ENCODE data around the gene RNF6. TPM values are rescaled to one million over a fixed set of nuclear protein-coding genes. Genes with fewer than 3 reads are reported as not detected.
"Not testable (repeated sequence)": the region's sequence is repeated elsewhere in the genome, so short reads cannot be mapped to it uniquely, and the experiment has no call there.

Gene RNF6
- total RNA-seq, 1 donor from 2014 or later: 33.5 TPM

GRCh38 chr13:26253262-26253786 is 31.2 kb upstream of the RNF6 start:
- Mint-ChIP-seq H3K27ac (ENCODE audit: unreplicated experiment) (peak overlapping the region; percentile 84), H3K4me1 (ENCODE audit: unreplicated experiment) (peaks cover 22% of the 10 kb centered on the region), H3K36me3 (ENCODE audit: unreplicated experiment) (no peaks in the 10 kb centered on the region), H3K9me3 (ENCODE audit: unreplicated experiment) (no peaks in the 10 kb centered on the region), H3K27me3 (ENCODE audit: unreplicated experiment) (peaks cover 8% of the 10 kb centered on the region), H3K4me3 (ENCODE audit: unreplicated experiment) (peak overlapping the region; percentile 85)
- no peak for DNase-seq (ENCODE audit: extremely low spot score, unreplicated experiment)
- TF ChIP-seq CTCF (IDR thresholded peaks at IDR 0.05): no peak

GRCh38 chr13:26252006-26252405 is 29.9 kb upstream of the RNF6 start:
- not testable (repeated sequence) for H3K4me3 Mint-ChIP-seq (ENCODE audit: unreplicated experiment); H3K36me3 Mint-ChIP-seq (ENCODE audit: unreplicated experiment); H3K9me3 Mint-ChIP-seq (ENCODE audit: unreplicated experiment); H3K27me3 Mint-ChIP-seq (ENCODE audit: unreplicated experiment); DNase-seq (ENCODE audit: extremely low spot score, unreplicated experiment); H3K27ac Mint-ChIP-seq (ENCODE audit: unreplicated experiment)
- H3K4me1 Mint-ChIP-seq (ENCODE audit: unreplicated experiment): peaks cover 22% of the 10 kb centered on the region

- TF ChIP-seq CTCF (IDR thresholded peaks at IDR 0.05): no peak
- H3K4me3 Mint-ChIP-seq (ENCODE audit: unreplicated experiment): no peak overlapping the region
Measured at GRCh38 chr13:26249551-26249950, 27.4 kb upstream of the RNF6 start.

GRCh38 chr13:26247608-26248007 is 25.5 kb upstream of the RNF6 start:
- H3K4me3 Mint-ChIP-seq (ENCODE audit: unreplicated experiment): no peak overlapping the region
- H3K27me3 Mint-ChIP-seq (ENCODE audit: unreplicated experiment): peaks cover 10% of the 10 kb centered on the region
- H3K27ac Mint-ChIP-seq (ENCODE audit: unreplicated experiment): no peak overlapping the region
- H3K4me1 Mint-ChIP-seq (ENCODE audit: unreplicated experiment): no peaks in the 10 kb centered on the region
- no peaks in the 10 kb centered on the region for H3K9me3 Mint-ChIP-seq (ENCODE audit: unreplicated experiment)
- DNase-seq (ENCODE audit: extremely low spot score, unreplicated experiment): no peak
- no peaks in the 10 kb centered on the region for H3K36me3 Mint-ChIP-seq (ENCODE audit: unreplicated experiment)
- TF ChIP-seq CTCF (IDR thresholded peaks at IDR 0.05): no peak

More at GRCh38 chr13:26249551-26249950, 27.4 kb upstream of the RNF6 start:
- DNase-seq (ENCODE audit: extremely low spot score, unreplicated experiment): no peak
- Mint-ChIP-seq H3K27ac (ENCODE audit: unreplicated experiment) (no peak overlapping the region), H3K27me3 (ENCODE audit: unreplicated experiment) (peaks cover 10% of the 10 kb centered on the region), H3K36me3 (ENCODE audit: unreplicated experiment) (no peaks in the 10 kb centered on the region), H3K4me1 (ENCODE audit: unreplicated experiment) (peaks cover 3% of the 10 kb centered on the region), H3K9me3 (ENCODE audit: unreplicated experiment) (no peaks in the 10 kb centered on the region)

GRCh38 chr13:26247011-26247410 is 24.9 kb upstream of the RNF6 start:
- H3K27me3 Mint-ChIP-seq (ENCODE audit: unreplicated experiment): peaks cover 10% of the 10 kb centered on the region
- no peak overlapping the region for H3K27ac Mint-ChIP-seq (ENCODE audit: unreplicated experiment)
- DNase-seq (ENCODE audit: extremely low spot score, unreplicated experiment): no peak
- H3K4me3 Mint-ChIP-seq (ENCODE audit: unreplicated experiment): no peak overlapping the region
- peaks cover 6% of the 10 kb centered on the region for H3K9me3 Mint-ChIP-seq (ENCODE audit: unreplicated experiment)
- TF ChIP-seq CTCF (IDR thresholded peaks at IDR 0.05): no peak
- no peaks in the 10 kb centered on the region for H3K36me3 Mint-ChIP-seq (ENCODE audit: unreplicated experiment)
- no peaks in the 10 kb centered on the region for H3K4me1 Mint-ChIP-seq (ENCODE audit: unreplicated experiment)

- TF ChIP-seq CTCF (IDR thresholded peaks at IDR 0.05): no peak
- peaks cover 8% of the 10 kb centered on the region for H3K9me3 Mint-ChIP-seq (ENCODE audit: unreplicated experiment)
- H3K36me3 Mint-ChIP-seq (ENCODE audit: unreplicated experiment): no peaks in the 10 kb centered on the region
- peaks cover 8% of the 10 kb centered on the region for H3K27me3 Mint-ChIP-seq (ENCODE audit: unreplicated experiment)
- H3K27ac Mint-ChIP-seq (ENCODE audit: unreplicated experiment): no peak overlapping the region
- no peak overlapping the region for H3K4me3 Mint-ChIP-seq (ENCODE audit: unreplicated experiment)
- H3K4me1 Mint-ChIP-seq (ENCODE audit: unreplicated experiment): no peaks in the 10 kb centered on the region
- DNase-seq (ENCODE audit: extremely low spot score, unreplicated experiment): no peak
Measured at GRCh38 chr13:26246154-26246553, 24.0 kb upstream of the RNF6 start.
